Left lung (tissue), 10 donors: ENCODE results near the gene ILF2. TPM values are rescaled to one million over a fixed set of nuclear protein-coding genes. Genes with fewer than 3 reads are reported as not detected.
A peak's percentile ranks its signal among the peaks of the same experiment; 100 is the strongest.

Source experiments
- ATAC-seq: fragments of 200-7000 bp; cut with Tn5 transposase; one replicate; pipeline ENCODE4 v1.9.1; 2020; ENCODE audit warnings: moderate library complexity
- DNase-seq, 4 donors: peaks; one replicate each; pipeline ENCODE4 v3.0.0-alpha.2; 2013 to 2020
- H3K27ac ChIP-seq, 2 donors: fragments of 200-600 bp; sonication (generic) in 1 of 2; one replicate each; pipeline versions ENCODE4 v1.5.0 to v1.8.0; 2020 to 2021
- H3K27me3 ChIP-seq, 2 donors: fragments of 200-600 bp; sonication (generic) in 1 of 2; one replicate each; pipeline versions ENCODE4 v1.5.0 to v1.8.0; 2020 to 2021
- H3K36me3 ChIP-seq, 2 donors: fragments of 200-600 bp; sonication (generic) in 1 of 2; one replicate each; pipeline versions ENCODE4 v1.5.0 to v1.8.0; 2020 to 2021
- H3K4me1 ChIP-seq, 2 donors: fragments of 200-600 bp; one replicate each; pipeline ENCODE4 v1.8.0; 2021
- H3K4me3 ChIP-seq, 2 donors: fragments of 200-600 bp; sonication (generic) in 1 of 2; one replicate each; pipeline versions ENCODE4 v1.5.0 to v1.8.0; 2020 to 2021; ENCODE audit warnings: mild to moderate bottlenecking in 1 of 2
- H3K9me3 ChIP-seq, 2 donors: fragments of 200-600 bp; sonication (generic) in 1 of 2; one replicate each; pipeline versions ENCODE4 v1.5.0 to v1.8.0; 2020 to 2021
- intact Hi-C, 2 donors: fragments of 100-400 bp; cut with DNase I; formaldehyde crosslinking; loops; one replicate each; pipeline versions ENCODE4 v1.11.2 to v1.14.2; 2022
- polyA plus RNA-seq, 6 donors: library from polyadenylated mRNA; unstranded; fragments of 120-200 nt; gene quantifications; one replicate each; pipeline ENCODE4 v1.2.1, GENCODE V29; 2013; ENCODE audit not compliant: insufficient read length in 6 of 6
- total RNA-seq, 2 donors: library from RNA; stranded (reverse); fragmentation: NEBNext Ultra II Directional; extraction: Animal tissue kit (Norgen Biotek cat#: 25700); gene quantifications; one replicate each; pipeline ENCODE4 v1.2.1, GENCODE V29; 2021
- TF ChIP-seq, protein P1 (sequence below), 2 donors: fragments of 200-600 bp; sonication (generic) in 1 of 2; IDR thresholded peaks; one replicate each; pipeline versions ENCODE4 v1.5.0 to v1.8.0; 2021; ENCODE audit warnings: antibody characterized with exemption in 2 of 2
- donor health status: DM: no; HTN: yes; CAD: no.
- donor health status: DM: no; HTN: no; CAD: no.

ILF2 gene
- total and polyA plus RNA-seq, 8 donors: 104 to 295 (median 252) TPM

DNA sequence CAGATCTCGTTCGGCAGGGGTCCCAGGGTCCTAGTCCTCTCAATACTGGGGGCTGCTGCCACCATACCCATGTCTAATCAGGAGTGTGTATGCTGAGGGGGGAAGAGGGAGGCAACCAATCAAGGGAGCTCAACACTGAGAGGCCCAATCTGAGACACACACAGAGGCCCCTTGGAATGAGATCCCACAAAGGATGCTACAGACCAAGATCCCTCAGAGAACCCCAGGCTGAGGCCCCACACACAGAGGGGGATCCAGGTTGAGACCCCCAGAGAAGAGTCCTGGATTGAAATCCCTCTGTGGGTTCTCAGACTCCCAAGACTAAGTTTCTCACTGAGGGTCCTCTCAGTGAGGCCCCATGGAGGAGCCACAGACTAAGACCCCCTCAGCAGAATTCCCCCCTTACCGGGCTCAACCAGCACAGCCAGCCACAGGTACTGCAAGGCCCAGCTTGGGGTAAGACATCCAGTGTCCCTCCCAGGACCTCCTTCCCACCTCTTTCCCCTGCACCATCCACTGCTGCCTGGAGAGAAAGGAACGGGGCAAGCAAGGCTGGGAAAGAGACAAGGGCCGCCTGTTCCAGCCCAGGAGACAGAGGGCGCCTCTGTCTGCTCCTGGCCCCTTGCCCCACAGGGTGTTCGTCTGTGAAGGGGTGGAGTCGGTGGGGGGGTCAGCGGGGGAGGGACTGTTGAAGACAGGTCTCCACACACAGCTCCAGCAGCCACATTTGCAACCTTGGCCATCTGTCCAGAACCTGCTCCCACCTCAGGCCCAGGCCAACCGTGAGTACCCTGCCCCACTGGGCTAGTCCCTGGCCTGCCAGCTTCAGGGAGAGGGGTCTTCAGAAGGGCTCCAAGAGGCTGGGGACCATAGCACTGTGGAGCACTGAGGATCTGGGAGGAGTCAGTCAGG is 42.8 kb downstream of the ILF2 start, which contains the start of gene S100A1:
TSS of gene S100A1 (plus strand) at position 720 of the 912 bp plus-strand sequence. CDS start 2,088 bp downstream, outside the sequence.
- Histone ChIP-seq H3K27me3 (peaks cover 0 to 4% of the 10 kb centered on the region in 2 donors), H3K27ac (peak within 1 kb of the TSS; percentile 85), H3K36me3 (no peaks in the 10 kb centered on the region), H3K4me3 (peak within 1 kb of the TSS; percentile 39 to 43), H3K9me3 (no peaks in the 10 kb centered on the region), H3K4me1 (peaks cover 0 to 57% of the 10 kb centered on the region in 2 donors)
- DNase-seq (peak in 1 of 4 donors; percentile 32), ATAC-seq (no peak)
- TF ChIP-seq, protein P1, sequence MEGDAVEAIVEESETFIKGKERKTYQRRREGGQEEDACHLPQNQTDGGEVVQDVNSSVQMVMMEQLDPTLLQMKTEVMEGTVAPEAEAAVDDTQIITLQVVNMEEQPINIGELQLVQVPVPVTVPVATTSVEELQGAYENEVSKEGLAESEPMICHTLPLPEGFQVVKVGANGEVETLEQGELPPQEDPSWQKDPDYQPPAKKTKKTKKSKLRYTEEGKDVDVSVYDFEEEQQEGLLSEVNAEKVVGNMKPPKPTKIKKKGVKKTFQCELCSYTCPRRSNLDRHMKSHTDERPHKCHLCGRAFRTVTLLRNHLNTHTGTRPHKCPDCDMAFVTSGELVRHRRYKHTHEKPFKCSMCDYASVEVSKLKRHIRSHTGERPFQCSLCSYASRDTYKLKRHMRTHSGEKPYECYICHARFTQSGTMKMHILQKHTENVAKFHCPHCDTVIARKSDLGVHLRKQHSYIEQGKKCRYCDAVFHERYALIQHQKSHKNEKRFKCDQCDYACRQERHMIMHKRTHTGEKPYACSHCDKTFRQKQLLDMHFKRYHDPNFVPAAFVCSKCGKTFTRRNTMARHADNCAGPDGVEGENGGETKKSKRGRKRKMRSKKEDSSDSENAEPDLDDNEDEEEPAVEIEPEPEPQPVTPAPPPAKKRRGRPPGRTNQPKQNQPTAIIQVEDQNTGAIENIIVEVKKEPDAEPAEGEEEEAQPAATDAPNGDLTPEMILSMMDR (IDR thresholded peaks at IDR 0.05): no peak
- intact Hi-C loops: no loop called here

DNA sequence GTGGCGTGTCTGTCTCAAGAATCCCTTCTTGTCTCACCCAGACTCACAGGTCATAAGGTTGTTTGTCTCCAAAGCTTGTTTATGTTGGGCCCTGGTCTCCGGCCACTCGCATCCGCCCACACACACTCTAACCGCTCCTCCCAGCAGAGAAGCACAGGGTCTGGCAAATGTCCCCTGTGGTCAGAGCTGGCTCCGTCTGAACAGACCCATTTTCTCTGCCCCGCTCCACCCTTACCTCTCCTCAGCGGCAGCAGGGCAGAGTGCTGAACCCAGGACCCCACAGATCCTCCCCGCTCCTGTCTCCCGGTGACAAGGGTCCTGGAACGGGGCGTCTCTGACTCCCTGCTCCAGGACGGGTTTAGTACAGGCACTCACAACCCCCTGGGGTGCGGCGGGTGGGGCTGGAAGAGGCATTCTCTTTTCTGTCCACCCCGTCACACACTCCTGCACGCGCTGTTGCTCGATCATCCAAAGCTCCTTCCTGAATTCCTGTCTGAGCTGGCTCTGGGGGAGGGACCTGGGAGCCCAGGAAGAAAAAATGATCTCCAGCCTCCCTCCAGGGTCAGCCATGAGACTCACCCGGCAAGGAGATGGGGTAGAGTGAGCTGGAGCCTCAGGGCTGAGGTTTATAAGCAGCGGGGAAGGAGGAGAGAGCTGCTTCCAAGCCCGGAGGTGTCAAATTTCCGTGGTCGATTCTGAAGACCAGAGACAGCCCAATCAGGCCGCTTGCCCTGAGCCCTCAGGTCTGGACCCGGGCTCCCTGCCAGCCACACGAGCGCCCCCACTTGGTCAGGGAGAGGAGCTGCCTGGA is 43.7 kb downstream of the ILF2 start, which contains the start of gene S100A13:
TSS of gene S100A13 (minus strand) at position 602 of the 811 bp plus-strand sequence. CDS start 1,033 bp downstream, outside the sequence.
- peak; percentile 85 for ATAC-seq
- H3K9me3 ChIP-seq: no peaks in the 10 kb centered on the region
- intact Hi-C loops: no loop called here
- peaks cover 0 to 4% of the 10 kb centered on the region in 2 donors for H3K27me3 ChIP-seq
- TF ChIP-seq, protein P1 (IDR thresholded peaks at IDR 0.05): peak in 1 of 2 donors; percentile 46
- peak in 2 of 4 donors; percentile 82 to 88 for DNase-seq
- no peaks in the 10 kb centered on the region for H3K36me3 ChIP-seq
- H3K4me1 ChIP-seq: peaks cover 0 to 55% of the 10 kb centered on the region in 2 donors
- H3K27ac ChIP-seq: peak within 1 kb of the TSS; percentile 85
- peak within 1 kb of the TSS; percentile 39 to 43 for H3K4me3 ChIP-seq

GRCh38 chr1:153626477-153626903 is 44.3 kb downstream of the ILF2 start:
- H3K27ac ChIP-seq: peak overlapping the region; percentile 85
- TF ChIP-seq, protein P1 (IDR thresholded peaks at IDR 0.05): no peak
- H3K27me3 ChIP-seq: peaks cover 0 to 4% of the 10 kb centered on the region in 2 donors
- intact Hi-C loops: no loop called here
- no peaks in the 10 kb centered on the region for H3K9me3 ChIP-seq
- no peak for ATAC-seq
- peak in 1 of 4 donors; percentile 8 for DNase-seq
- peak overlapping the region; percentile 39 to 43 for H3K4me3 ChIP-seq
- H3K4me1 ChIP-seq: peaks cover 0 to 55% of the 10 kb centered on the region in 2 donors
- no peaks in the 10 kb centered on the region for H3K36me3 ChIP-seq

DNA sequence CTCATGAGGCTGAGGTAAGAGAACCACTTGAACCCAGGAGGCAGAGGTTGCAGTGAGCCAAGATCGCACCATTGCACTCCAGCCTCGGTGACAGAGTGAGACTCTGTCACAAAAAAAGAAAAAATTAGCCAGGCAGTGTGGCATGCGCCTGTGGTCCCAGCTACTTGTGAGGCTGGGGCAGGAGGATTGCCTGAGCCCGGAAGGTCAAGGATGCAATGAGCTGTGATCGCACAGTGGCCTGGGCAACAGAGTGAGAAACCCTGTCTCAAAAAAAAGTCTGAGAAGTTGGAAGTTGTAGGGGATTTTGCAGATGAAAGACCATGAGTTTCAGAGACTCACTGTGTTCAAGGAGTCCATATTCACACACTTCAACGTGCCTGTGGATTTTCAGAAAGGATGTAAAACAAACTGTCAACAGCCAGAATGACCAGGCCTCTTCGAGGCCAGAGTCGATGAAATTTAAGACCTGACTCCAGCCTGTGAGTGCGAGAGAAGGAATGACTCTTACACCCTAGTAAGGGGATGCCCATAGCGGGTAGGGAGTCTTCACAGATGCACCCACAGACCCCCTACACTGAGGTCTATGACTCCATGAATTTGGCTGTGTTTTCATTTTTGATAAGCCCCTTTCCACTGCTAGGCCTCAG is 45.7 kb downstream of the ILF2 start:
- no peak overlapping the region for H3K27ac ChIP-seq
- intact Hi-C loops: no loop called here

More for the DNA sequence above, 45.7 kb downstream of the ILF2 start:
- peak in 1 of 4 donors; percentile 6 for DNase-seq
- no peak overlapping the region for H3K4me3 ChIP-seq
- peaks cover 0 to 55% of the 10 kb centered on the region in 2 donors for H3K4me1 ChIP-seq
- ATAC-seq: no peak
- no peaks in the 10 kb centered on the region for H3K9me3 ChIP-seq
- H3K27me3 ChIP-seq: peaks cover 0 to 4% of the 10 kb centered on the region in 2 donors
- TF ChIP-seq, protein P1 (IDR thresholded peaks at IDR 0.05): no peak
- H3K36me3 ChIP-seq: no peaks in the 10 kb centered on the region
